Kidney (tissue), 14 donors: ENCODE data around the gene DBT. TPM values are rescaled to one million over a fixed set of nuclear protein-coding genes. Genes with fewer than 3 reads are reported as not detected.

ENCODE experiments used
- DNase-seq, 5 donors: peaks; one replicate each; pipeline ENCODE4 v3.0.0-alpha.2; 2013 to 2020
- FAIRE-seq: peaks from 2 replicates; lab custom pipeline; 2012; peaks lifted over from hg19 to GRCh38; lab: Jason Lieb, UNC
- H3K27ac ChIP-seq, 2 donors: one replicate each; pipeline ENCODE4 v1.7.0; 2013; ENCODE audit warnings: low read depth in 2 of 2, low read length in 2 of 2, inconsistent platforms in 1 of 2
- H3K27me3 ChIP-seq: one replicate; pipeline ENCODE4 v1.7.1; 2013; ENCODE audit warnings: low read length, inconsistent platforms; ENCODE audit not compliant: control insufficient read depth, insufficient read depth
- H3K36me3 ChIP-seq, 3 donors: one replicate each; pipeline versions ENCODE4 v1.7.0 to v1.7.1; 2013; ENCODE audit warnings: low read length in 3 of 3, control low read depth in 1 of 3, inconsistent platforms in 1 of 3; ENCODE audit not compliant: insufficient read depth in 3 of 3, control insufficient read depth in 2 of 3
- H3K4me1 ChIP-seq, 3 donors: one replicate each; pipeline versions ENCODE4 v1.7.0 to v1.7.1; 2013; ENCODE audit warnings: low read length in 3 of 3, inconsistent platforms in 1 of 3, low read depth in 1 of 3; ENCODE audit not compliant: control insufficient read depth in 2 of 3, insufficient read depth in 2 of 3
- H3K4me3 ChIP-seq, 3 donors: one replicate each; pipeline versions ENCODE4 v1.7.0 to v1.8.1; 2013; ENCODE audit warnings: low read length in 3 of 3, control low read depth in 1 of 3, inconsistent platforms in 1 of 3
- H3K9ac ChIP-seq, 3 donors: one replicate each; pipeline versions ENCODE4 v1.7.0 to v1.7.1; 2013; ENCODE audit warnings: low read length in 3 of 3, control low read depth in 1 of 3, inconsistent platforms in 1 of 3
- H3K9me3 ChIP-seq, 3 donors: one replicate each; pipeline versions ENCODE4 v1.7.0 to v1.7.1; 2013; ENCODE audit warnings: low read length in 3 of 3, control low read depth in 1 of 3, inconsistent platforms in 1 of 3; ENCODE audit not compliant: control insufficient read depth in 2 of 3, insufficient read depth in 1 of 3
- CTCF ChIP-seq: IDR thresholded peaks from 3 replicates; pipeline ENCODE4 v1.5.1; 2012; ENCODE audit warnings: mild to moderate bottlenecking, moderate library complexity, borderline replicate concordance; ENCODE audit not compliant: insufficient read depth; ENCODE audit errors: extremely low read depth
- intact Hi-C: fragments of 100-400 bp; cut with DNase I; formaldehyde crosslinking; loops from one replicate; pipeline ENCODE4 v1.11.1; 2022
- polyA plus RNA-seq: library from polyadenylated mRNA; stranded (reverse); fragments of 350-450 nt; fragmentation: Illumina TruSeq; extraction: RNeasy Lipid Tissue Mini Kit (QIAGEN cat#74804); gene quantifications from one replicate; pipeline ENCODE4 v1.2.3, GENCODE V29; 2014; ENCODE audit warnings: low read depth, low replicate concordance; ENCODE audit not compliant: insufficient read depth
- total RNA-seq: library from RNA; stranded (reverse); fragmentation: NEBNext Ultra II Directional; extraction: Animal tissue kit (Norgen Biotek cat#: 25700); gene quantifications from one replicate; pipeline ENCODE4 v1.2.1, GENCODE V29; 2021
- donor health status: control.
- donor health status: control.
- donor health status: control.
- donor health status: control.
- donor health status: control.
- donor health status: DM: yes; HTN: yes; CAD: no.
- donor health status: Normal renal cell carcinoma (clear cell type).

Gene DBT
- total and polyA plus RNA-seq, 2 donors from 2014 or later: 7.7 to 18.7 TPM

- no peak overlapping the region for H3K9ac ChIP-seq
- H3K4me1 ChIP-seq: no peaks in the 10 kb centered on the region
- DNase-seq (no peak), FAIRE-seq (no peak)
- TF ChIP-seq CTCF: no peak
- no peaks in the 10 kb centered on the region for H3K27me3 ChIP-seq
- no peak overlapping the region for H3K27ac ChIP-seq
- no peak overlapping the region for H3K4me3 ChIP-seq
- intact Hi-C loops: no loop called here
- H3K9me3 ChIP-seq: no peaks in the 10 kb centered on the region
- peaks cover 10 to 27% (median 12%) of the 10 kb centered on the region in 3 donors for H3K36me3 ChIP-seq
Measured at GRCh38 chr1:100147875-100148274, 101.8 kb downstream of the DBT start.

GRCh38 chr1:100146958-100147357, 102.7 kb downstream of the DBT start:
- no peaks in the 10 kb centered on the region for H3K27me3 ChIP-seq
- H3K4me3 ChIP-seq: no peak overlapping the region
- TF ChIP-seq CTCF: no peak
- no peaks in the 10 kb centered on the region for H3K9me3 ChIP-seq
- intact Hi-C loops: no loop called here
- H3K36me3 ChIP-seq: peaks cover 11 to 34% (median 17%) of the 10 kb centered on the region in 3 donors
- no peak overlapping the region for H3K9ac ChIP-seq
- no peaks in the 10 kb centered on the region for H3K4me1 ChIP-seq
- FAIRE-seq (no peak), DNase-seq (no peak)
- H3K27ac ChIP-seq: no peak overlapping the region

- H3K27me3 ChIP-seq: no peaks in the 10 kb centered on the region
- no peak for FAIRE-seq
Measured at GRCh38 chr1:100145116-100145515, 104.5 kb downstream of the DBT start.

More at GRCh38 chr1:100145116-100145515, 104.5 kb downstream of the DBT start:
- TF ChIP-seq CTCF: no peak
- H3K36me3 ChIP-seq: peaks cover 15 to 48% (median 21%) of the 10 kb centered on the region in 3 donors
- H3K27ac ChIP-seq: no peak overlapping the region
- no peaks in the 10 kb centered on the region for H3K4me1 ChIP-seq
- H3K9me3 ChIP-seq: no peaks in the 10 kb centered on the region
- no peak for DNase-seq
- no peak overlapping the region for H3K4me3 ChIP-seq
- intact Hi-C loops: no loop called here
- H3K9ac ChIP-seq: no peak overlapping the region
